Measurements from ENCODE around the gene OR7D4. TPM values are rescaled to one million over a fixed set of nuclear protein-coding genes. Genes with fewer than 3 reads are reported as not detected.
A peak's percentile ranks its signal among the peaks of the same experiment; 100 is the strongest.
"Not testable (repeated sequence)": the region's sequence is repeated elsewhere in the genome, so short reads cannot be mapped to it uniquely, and the experiment has no call there.

Gene OR7D4
- total RNA-seq (2014; rRNA removed; shearing (Covaris generic)), result not detected in 2 replicates

DNA sequence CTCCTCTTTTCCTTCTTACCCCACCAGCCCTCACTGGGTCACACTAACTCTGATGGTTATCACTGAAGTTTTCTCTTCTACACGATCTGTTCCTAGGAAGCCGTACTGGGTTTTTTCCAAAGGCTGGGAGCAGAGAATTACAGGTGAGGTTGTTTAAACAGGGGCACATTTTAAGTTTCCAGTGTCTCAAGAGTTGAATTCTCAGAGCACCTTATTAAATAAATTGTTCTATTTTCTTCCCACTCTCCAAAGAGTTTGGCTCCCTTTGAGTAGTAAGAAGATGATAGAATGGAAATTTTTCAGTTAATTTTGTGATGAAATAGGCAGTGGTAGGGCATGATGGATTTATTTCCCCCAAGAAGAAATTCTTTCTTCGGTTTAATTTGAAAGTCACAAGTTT lies at the start of gene OR7D4:
Gene OR7D4 (minus strand): TSS at position 101 of the 400 bp plus-strand sequence. CDS start 4,752 bp downstream, outside the sequence.
- DNase-seq (ENCODE audit: low spot score), result no peak

DNA sequence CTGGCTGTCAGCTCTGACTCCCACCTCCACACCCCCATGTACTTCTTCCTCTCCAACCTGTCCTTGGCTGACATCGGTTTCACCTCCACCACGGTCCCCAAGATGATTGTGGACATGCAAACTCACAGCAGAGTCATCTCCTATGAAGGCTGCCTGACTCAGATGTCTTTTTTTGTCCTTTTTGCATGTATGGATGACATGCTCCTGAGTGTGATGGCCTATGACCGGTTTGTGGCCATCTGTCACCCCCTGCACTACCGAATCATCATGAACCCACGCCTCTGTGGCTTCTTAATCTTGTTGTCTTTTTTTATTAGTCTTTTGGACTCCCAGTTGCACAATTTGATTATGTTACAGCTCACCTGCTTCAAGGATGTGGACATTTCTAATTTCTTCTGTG lies 31.8 kb upstream of the OR7D4 start:
- DNase-seq (ENCODE audit: low spot score), result no peak

DNA sequence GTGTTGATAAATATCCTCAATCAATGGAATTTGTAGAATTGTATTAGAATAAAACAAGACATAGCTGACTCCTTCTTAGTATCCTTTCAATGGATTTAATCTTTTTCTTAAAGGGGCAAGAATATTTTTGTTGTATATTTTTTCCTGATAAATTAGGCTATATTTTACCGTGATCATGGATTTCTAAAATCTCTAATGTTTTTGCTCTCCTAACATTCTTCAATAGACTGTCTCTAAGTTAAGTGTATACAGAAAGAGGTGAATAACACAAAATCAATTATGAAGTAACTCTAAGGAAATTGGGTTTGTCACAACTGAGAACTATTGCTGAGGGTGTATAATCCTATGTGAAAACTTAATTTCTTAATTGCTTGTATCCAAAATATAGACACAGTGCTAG lies 31.2 kb upstream of the OR7D4 start, which contains the start of gene OR7E24:
Gene OR7E24 (plus strand): TSS at position 301 of the 400 bp plus-strand sequence. CDS start 114 bp downstream, outside the sequence.
- no peak for DNase-seq (ENCODE audit: low spot score)

DNA sequence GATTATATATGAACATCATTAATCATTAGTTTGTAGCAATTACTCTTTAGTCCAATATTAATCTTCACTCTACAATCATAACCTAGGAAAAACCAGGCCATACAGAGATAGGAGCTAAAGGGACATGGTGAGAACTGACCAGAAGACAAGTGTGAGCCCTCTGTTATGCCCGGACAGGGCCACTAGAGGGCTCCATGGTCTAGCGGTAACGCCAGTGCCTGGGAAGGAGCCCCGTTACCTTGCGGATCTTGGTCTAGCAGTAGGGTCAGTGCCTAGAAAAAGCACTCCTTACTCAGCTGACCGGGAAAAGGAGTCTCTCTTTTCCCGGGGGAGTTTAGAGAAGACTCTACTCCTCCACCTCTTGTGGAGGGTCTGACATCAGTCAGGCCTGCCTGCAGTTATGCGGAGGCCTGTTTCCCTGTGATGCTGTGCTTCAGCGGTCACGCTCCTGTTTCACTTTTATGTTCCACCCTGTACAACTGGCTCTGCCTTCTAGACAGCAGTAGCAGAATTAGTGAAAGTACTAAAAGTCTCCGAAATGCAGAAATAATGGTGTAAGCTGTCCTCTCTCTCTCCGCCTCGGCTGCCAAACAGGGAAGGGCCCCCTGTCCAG lies 13.8 kb downstream of the OR7D4 start:
- peak; percentile 60 for DNase-seq (ENCODE audit: low spot score)

DNA sequence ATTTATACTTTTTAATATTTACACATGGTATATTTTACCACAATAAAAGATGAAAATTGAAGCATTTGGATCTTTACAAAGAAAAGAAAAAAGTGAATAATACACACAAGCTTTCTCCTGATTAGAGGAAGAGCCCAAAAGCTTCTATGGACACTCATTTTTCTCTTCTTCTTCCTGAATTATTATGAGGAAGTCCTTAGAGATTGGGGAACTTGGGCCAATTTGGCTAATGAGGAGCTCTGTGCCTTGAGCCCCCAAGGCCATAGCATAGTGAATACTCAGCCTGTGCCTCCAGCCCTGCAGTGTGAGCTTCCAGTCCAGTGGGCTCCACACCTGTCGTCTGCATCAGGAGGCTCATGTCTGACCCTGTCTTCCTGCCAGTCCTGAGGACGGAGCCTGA lies 21.3 kb downstream of the OR7D4 start:
- DNase-seq (ENCODE audit: low spot score), result not testable (repeated sequence)

DNA sequence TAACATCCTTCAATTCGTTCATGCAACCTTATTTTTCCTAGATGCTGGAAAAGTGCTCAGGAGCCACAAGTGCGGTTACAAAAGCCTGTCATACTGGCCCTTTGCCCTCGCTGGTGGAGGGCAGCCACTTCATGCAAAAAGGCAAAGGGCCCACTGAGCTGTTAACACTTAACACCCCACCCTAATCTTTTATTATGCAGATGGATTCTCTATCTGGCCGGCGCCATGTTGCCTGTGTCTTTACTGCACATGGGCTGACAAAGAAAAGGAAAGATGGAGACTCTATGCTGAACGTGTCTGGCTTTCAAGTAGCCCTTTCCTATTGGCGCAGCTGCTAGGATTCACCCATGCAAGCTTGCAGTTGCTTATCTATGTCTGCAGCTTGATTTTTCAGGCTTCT lies 29.9 kb downstream of the OR7D4 start:
- no peak for DNase-seq (ENCODE audit: low spot score)

GRCh38 chr19:9187191-9187590 lies 32.2 kb downstream of the OR7D4 start:
- no peak for DNase-seq (ENCODE audit: low spot score)

GRCh38 chr19:9183000-9183399 lies 36.4 kb downstream of the OR7D4 start:
- DNase-seq (ENCODE audit: low spot score), result no peak

GRCh38 chr19:9178901-9179300 lies 40.5 kb downstream of the OR7D4 start, which contains the start of gene OR7D2:
Gene OR7D2 (plus strand): TSS chr19:9178979. CDS start chr19:9185782, 6,803 bp downstream.
- peak; percentile 30 for DNase-seq (ENCODE audit: low spot score)

GRCh38 chr19:9175326-9175725 lies 44.1 kb downstream of the OR7D4 start:
- no peak for DNase-seq (ENCODE audit: low spot score)

DNA sequence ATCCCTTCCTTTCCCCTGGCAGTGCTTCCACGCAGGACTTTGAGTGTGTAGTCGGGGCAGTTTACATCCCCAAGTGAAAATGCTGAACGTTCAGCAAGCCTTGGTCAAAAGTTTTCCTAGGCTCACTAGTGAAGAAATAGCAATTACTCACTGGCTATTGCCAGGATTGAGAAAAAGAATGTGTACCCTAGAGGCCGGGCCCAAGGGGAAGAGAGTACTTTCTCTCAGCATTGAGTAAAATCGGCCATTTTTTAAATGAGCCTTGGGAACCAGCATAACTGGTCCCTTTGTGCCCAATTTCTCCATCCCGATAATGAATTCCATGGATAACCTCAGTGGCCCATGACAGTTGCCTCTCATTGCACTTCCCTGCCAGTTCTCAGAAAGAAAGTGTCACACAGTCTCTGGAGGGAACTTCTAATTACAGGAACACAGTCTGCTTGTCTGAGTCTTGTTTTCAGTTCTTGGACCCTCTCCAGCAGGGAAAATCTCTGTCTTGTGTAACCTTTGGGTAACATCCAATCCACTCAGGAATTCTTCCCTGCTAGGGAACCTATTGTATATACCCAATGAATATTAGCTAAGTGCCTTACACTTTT lies 47.9 kb downstream of the OR7D4 start:
- DNase-seq (ENCODE audit: low spot score), result no peak

DNA sequence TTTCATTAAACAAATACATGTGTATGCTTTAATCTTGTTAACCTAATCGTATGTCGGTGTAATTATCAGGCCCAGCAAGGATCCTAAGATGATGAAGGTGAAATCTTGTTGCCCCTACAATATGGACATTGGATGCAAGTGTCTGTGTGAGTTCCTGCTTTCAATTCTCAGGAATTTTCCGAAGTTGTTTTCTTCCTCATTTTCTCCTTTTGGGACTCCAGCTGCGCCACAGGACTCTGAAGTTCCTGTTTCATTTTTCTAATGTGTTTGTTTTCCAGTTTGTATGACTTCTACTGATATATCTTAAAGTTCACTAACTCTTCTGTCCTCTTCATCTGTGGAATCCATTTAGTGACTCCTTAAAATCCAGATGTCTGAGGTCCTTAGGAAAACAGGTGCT lies 52.5 kb downstream of the OR7D4 start:
- DNase-seq (ENCODE audit: low spot score), result no peak

DNA sequence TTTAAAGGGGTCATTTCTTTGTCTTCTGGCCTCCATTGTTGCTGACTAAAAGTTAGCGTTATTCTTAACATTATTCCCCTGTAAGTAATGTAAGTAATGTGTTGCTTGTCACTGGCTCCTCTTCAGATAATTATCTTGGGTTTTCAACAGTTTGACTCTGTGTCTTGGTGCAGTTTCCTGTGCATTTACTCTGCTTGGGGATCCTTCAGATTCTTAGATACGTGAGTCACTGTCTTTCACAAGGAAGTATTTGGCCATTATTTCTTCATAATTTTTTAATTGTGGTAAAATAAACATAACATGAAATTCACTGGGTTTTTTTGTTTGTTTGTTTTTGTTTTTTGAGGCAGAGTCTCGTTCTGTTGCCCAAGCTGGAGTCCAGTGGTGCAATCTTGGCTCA lies 54.1 kb downstream of the OR7D4 start:
- no peak for DNase-seq (ENCODE audit: low spot score)

- no peak for DNase-seq (ENCODE audit: low spot score)
These were observed 58.0 kb downstream of the OR7D4 start for GRCh38 chr19:9161427-9161826.

Other genes starting within 250 kb of the OR7D4 start
- 0.02 TPM in 1 of 2 replicates, not detected in the other for gene MUC16, start 209.2 kb downstream of the OR7D4 start, total RNA-seq (2014; rRNA removed; shearing (Covaris generic))
- not detected in 2 replicates for gene OR1M1, start 132.5 kb downstream of the OR7D4 start, total RNA-seq (2014; rRNA removed; shearing (Covaris generic))
- not detected in 2 replicates for gene OR7G2, start 112.1 kb downstream of the OR7D4 start, total RNA-seq (2014; rRNA removed; shearing (Covaris generic))
- gene OR7G1, start 103.8 kb downstream of the OR7D4 start, total RNA-seq (2014; rRNA removed; shearing (Covaris generic)), result not detected in 2 replicates
- not detected in 2 replicates for gene OR7G3, start 92.6 kb downstream of the OR7D4 start, total RNA-seq (2014; rRNA removed; shearing (Covaris generic))
- gene ZNF317, start 79.2 kb downstream of the OR7D4 start, total RNA-seq (2014; rRNA removed; shearing (Covaris generic)), result 16.4 and 20.1 TPM in 2 replicates
- not detected in 2 replicates for gene OR7D2, start 40.6 kb downstream of the OR7D4 start, total RNA-seq (2014; rRNA removed; shearing (Covaris generic))
- gene OR7E24, start 31.3 kb upstream of the OR7D4 start, total RNA-seq (2014; rRNA removed; shearing (Covaris generic)), result not detected in 2 replicates
- gene ZNF699, start 90.2 kb upstream of the OR7D4 start, total RNA-seq (2014; rRNA removed; shearing (Covaris generic)), result 8.9 and 13.8 TPM in 2 replicates
- 16.8 and 19.8 TPM in 2 replicates for gene ZNF559, start 104.6 kb upstream of the OR7D4 start, total RNA-seq (2014; rRNA removed; shearing (Covaris generic))
- gene ZNF177, start 143.4 kb upstream of the OR7D4 start, total RNA-seq (2014; rRNA removed; shearing (Covaris generic)), result 3.3 and 14.8 TPM in 2 replicates
- gene ZNF266, start 216.0 kb upstream of the OR7D4 start, total RNA-seq (2014; rRNA removed; shearing (Covaris generic)), result 15.4 and 22.0 TPM in 2 replicates

Measured in A172 (cell line).